Nucleus accumbens (tissue), 56 donors: Measurements from ENCODE around the gene TIMM23.
"Not testable (repeated sequence)": the region's sequence is repeated elsewhere in the genome, so short reads cannot be mapped to it uniquely, and the experiment has no call there.

Experiments used
- DNase-seq, 56 donors: peaks; one replicate each; lab custom pipeline; 2025; lab: John Stamatoyannopoulos, UW

Gene TIMM23

GRCh38 chr10:45972106-45972812, at the start of gene TIMM23:
TIMM23 (plus strand) TSS chr10:45972489; CDS start chr10:45972625, 136 bp downstream.
- DNase-seq: peak in 54 of 56 donors; percentile 35 to 95 (median 81)

- DNase-seq: not testable (repeated sequence)
Measured at GRCh38 chr10:45926790-45927189, 45.5 kb upstream of the TIMM23 start.

- not testable (repeated sequence) for DNase-seq
Measured at GRCh38 chr10:45931305-45931704, 41.0 kb upstream of the TIMM23 start.

- DNase-seq: not testable (repeated sequence)
Measured at GRCh38 chr10:45934788-45935187, 37.5 kb upstream of the TIMM23 start.

- not testable (repeated sequence) for DNase-seq
Measured at GRCh38 chr10:45939176-45939697, 33.1 kb upstream of the TIMM23 start.

- not testable (repeated sequence) for DNase-seq
Measured at GRCh38 chr10:45941196-45941595, 31.1 kb upstream of the TIMM23 start.

- not testable (repeated sequence) for DNase-seq
Measured at GRCh38 chr10:45945476-45945875, 26.8 kb upstream of the TIMM23 start.

GRCh38 chr10:45947363-45947762, 24.9 kb upstream of the TIMM23 start:
- DNase-seq: not testable (repeated sequence)

- not testable (repeated sequence) for DNase-seq
Measured at GRCh38 chr10:45948801-45949200, 23.5 kb upstream of the TIMM23 start.

GRCh38 chr10:45954367-45954766, 17.9 kb upstream of the TIMM23 start:
- DNase-seq: not testable (repeated sequence)

- DNase-seq: not testable (repeated sequence)
Measured at GRCh38 chr10:45956634-45957033, 15.7 kb upstream of the TIMM23 start.

- DNase-seq: not testable (repeated sequence)
Measured at GRCh38 chr10:45957928-45958327, 14.4 kb upstream of the TIMM23 start.

- not testable (repeated sequence) for DNase-seq
Measured at GRCh38 chr10:45962686-45963452, 9.4 kb upstream of the TIMM23 start.

GRCh38 chr10:45971019-45971418, 1.3 kb upstream of the TIMM23 start:
- DNase-seq: not testable (repeated sequence)

GRCh38 chr10:45971742-45972105, 565 bp upstream of the TIMM23 start:
- not testable (repeated sequence) for DNase-seq

GRCh38 chr10:45972813-45973169, 502 bp downstream of the TIMM23 start:
- not testable (repeated sequence) for DNase-seq

- DNase-seq: not testable (repeated sequence)
Measured at GRCh38 chr10:45974041-45974440, 1.8 kb downstream of the TIMM23 start.

- DNase-seq: not testable (repeated sequence)
Measured at GRCh38 chr10:45978554-45978953, 6.3 kb downstream of the TIMM23 start.

- not testable (repeated sequence) for DNase-seq
Measured at GRCh38 chr10:45981367-45981766, 9.1 kb downstream of the TIMM23 start.

GRCh38 chr10:45983538-45984186, 11.4 kb downstream of the TIMM23 start:
- peak in 11 of 56 donors; percentile 5 to 55 (median 20) for DNase-seq

- DNase-seq: not testable (repeated sequence)
Measured at GRCh38 chr10:45984473-45984872, 12.2 kb downstream of the TIMM23 start.
